Caco-2 (cell line): Measurements from ENCODE around the gene SKIC8. TPM values are rescaled to one million over a fixed set of nuclear protein-coding genes. Genes with fewer than 3 reads are reported as not detected.

Experiments
- BruUV-seq: library from RNA; stranded (reverse); fragments of 400-500 nt; replicated peaks from 2 replicates; lab custom pipeline; 2021; lab: Mats Ljungman, UMichigan
- CTCF ChIA-PET: fragments of 300-600 bp; sonication (Branson Sonifier 250); formaldehyde crosslinking; loops from one replicate; lab custom pipeline; 2022; ENCODE audit warnings: antibody characterized with exemption; lab: Charles Lee
- POLR2A ChIA-PET: fragments of 300-600 bp; sonication (Branson Sonifier 250); formaldehyde crosslinking; loops from one replicate; lab custom pipeline; 2022; ENCODE audit warnings: antibody characterized with exemption; lab: Charles Lee
- DNase-seq, 2 experiments: peaks; one replicate each; pipeline versions ENCODE4 v3.0.0 to v3.0.0-alpha.2; 2020 to 2022
- H3K27me3 ChIP-seq: replicated peaks from 2 replicates; pipeline ENCODE4 v1.6.0; 2011; ENCODE audit warnings: low read length; ENCODE audit not compliant: control insufficient read depth, insufficient read depth
- H3K36me3 ChIP-seq: 2 replicates; pipeline ENCODE4 v1.5.1; 2011; ENCODE audit warnings: low read length; ENCODE audit not compliant: control insufficient read depth, insufficient read depth
- H3K4me1 ChIP-seq: fragments of 250-450 bp; sonication (Bioruptor Pico); 2 replicates; pipeline ENCODE4 v1.5.1; 2020; ENCODE audit warnings: mild to moderate bottlenecking
- H3K4me3 ChIP-seq: 2 replicates; pipeline ENCODE4 v1.5.1; 2011; ENCODE audit warnings: low read depth, mild to moderate bottlenecking, control low read depth, low read length
- H3K9me3 ChIP-seq: fragments of 250-450 bp; sonication (Bioruptor Pico); 2 replicates; pipeline ENCODE4 v1.5.1; 2020; ENCODE audit warnings: mild to moderate bottlenecking, moderate library complexity
- H3K27ac Mint-ChIP-seq: one replicate; pipeline ENCODE4 v1.8.0; 2022; ENCODE audit warnings: mixed read lengths; ENCODE audit not compliant: unreplicated experiment
- H3K27me3 Mint-ChIP-seq: one replicate; pipeline ENCODE4 v1.8.0; 2022; ENCODE audit warnings: mixed read lengths; ENCODE audit not compliant: insufficient read depth, unreplicated experiment
- H3K36me3 Mint-ChIP-seq: one replicate; pipeline ENCODE4 v1.8.0; 2022; ENCODE audit warnings: mild to moderate bottlenecking, mixed read lengths; ENCODE audit not compliant: insufficient read depth, unreplicated experiment
- H3K4me1 Mint-ChIP-seq: one replicate; pipeline ENCODE4 v1.8.0; 2022; ENCODE audit warnings: low read depth, mixed read lengths; ENCODE audit not compliant: unreplicated experiment
- H3K4me3 Mint-ChIP-seq: one replicate; pipeline ENCODE4 v1.8.0; 2022; ENCODE audit warnings: mild to moderate bottlenecking, moderate library complexity, mixed read lengths; ENCODE audit not compliant: unreplicated experiment
- H3K9me3 Mint-ChIP-seq: one replicate; pipeline ENCODE4 v1.8.0; 2022; ENCODE audit warnings: mixed read lengths; ENCODE audit not compliant: unreplicated experiment
- CTCF ChIP-seq, 2 experiments: fragments of 200-600 bp in 1 of 2; IDR thresholded peaks; 1 replicate in 1 of 2; 2 replicates in 1 of 2; pipeline versions ENCODE4 v1.5.1 to v1.8.0; 2011 to 2022; ENCODE audit warnings: antibody characterized with exemption in 1 of 2, control low read depth in 1 of 2, inconsistent platforms in 1 of 2, low read depth in 1 of 2, low read length in 1 of 2, mild to moderate bottlenecking in 1 of 2, moderate library complexity in 1 of 2; ENCODE audit not compliant: insufficient read depth in 1 of 2, severe bottlenecking in 1 of 2, unreplicated experiment in 1 of 2
- intact Hi-C: fragments of 100-400 bp; cut with micrococcal nuclease; formaldehyde crosslinking; loops from one replicate; pipeline ENCODE4 v1.10.0; 2022; ENCODE audit not compliant: unreplicated experiment
- total RNA-seq: library from RNA; stranded (reverse); gene quantifications from 2 replicates; pipeline ENCODE4 v1.2.3, GENCODE V29; 2022

SKIC8 gene
- total RNA-seq, 1 experiment from 2014 or later, result 45.7 TPM

GRCh38 chr15:78317145-78317836, 17.9 kb upstream of the SKIC8 start:
- Mint-ChIP-seq H3K36me3 (no peaks in the 10 kb centered on the region), H3K27ac (no peak overlapping the region), H3K4me1 (no peaks in the 10 kb centered on the region), H3K4me3 (no peak overlapping the region), H3K27me3 (no peaks in the 10 kb centered on the region), H3K9me3 (no peaks in the 10 kb centered on the region)
- BruUV-seq, result no TSS peak
- no peaks in the 10 kb centered on the region for H3K27me3 ChIP-seq
- H3K4me3 ChIP-seq, result no peak overlapping the region
- H3K9me3 ChIP-seq, result no peaks in the 10 kb centered on the region
- intact Hi-C loops, result no loop called here
- DNase-seq, result peak in 1 of 2 experiments; percentile 52
- peak; percentile 31 to 59 for TF ChIP-seq CTCF (IDR thresholded peaks at IDR 0.05; ENCODE audit: insufficient read depth in 1 of 2, low read depth in 1 of 2, low read length in 1 of 2, severe bottlenecking in 1 of 2, unreplicated experiment in 1 of 2)
- H3K4me1 ChIP-seq, result no peaks in the 10 kb centered on the region
- POLR2A ChIA-PET, result interaction anchor here (0.6 kb wide), 1 partner anchor 18 kb away, joined by 8 read pairs; the partner anchor contains the start of gene SKIC8
- CTCF ChIA-PET, result interaction anchor here (1.1 kb wide), 1 partner anchor 49 kb away, joined by 3 read pairs; no protein-coding TSS in a partner anchor
- H3K36me3 ChIP-seq, result no peaks in the 10 kb centered on the region

GRCh38 chr15:78316283-78317083, 17.1 kb upstream of the SKIC8 start:
- POLR2A ChIA-PET, result interaction anchor here (0.6 kb wide), 1 partner anchor 17 kb away, joined by 8 read pairs; the partner anchor contains the start of gene SKIC8
- Histone ChIP-seq H3K27me3 (no peaks in the 10 kb centered on the region), H3K4me3 (no peak overlapping the region), H3K9me3 (no peaks in the 10 kb centered on the region), H3K36me3 (no peaks in the 10 kb centered on the region), H3K4me1 (no peaks in the 10 kb centered on the region)
- intact Hi-C loops, result no loop called here
- BruUV-seq, result no TSS peak
- no peaks in the 10 kb centered on the region for H3K4me1 Mint-ChIP-seq
- no peak overlapping the region for H3K27ac Mint-ChIP-seq
- DNase-seq, result no peak
- H3K36me3 Mint-ChIP-seq, result no peaks in the 10 kb centered on the region
- no peak overlapping the region for H3K4me3 Mint-ChIP-seq
- CTCF ChIA-PET, result interaction anchor here (0.6 to 0.9 kb wide), 3 partner anchors 80 to 106 kb away, joined by 3 read pairs; no protein-coding TSS in a partner anchor
- no peaks in the 10 kb centered on the region for H3K9me3 Mint-ChIP-seq
- H3K27me3 Mint-ChIP-seq, result no peaks in the 10 kb centered on the region
- no peak for TF ChIP-seq CTCF (IDR thresholded peaks at IDR 0.05; ENCODE audit: insufficient read depth in 1 of 2, low read depth in 1 of 2, low read length in 1 of 2, severe bottlenecking in 1 of 2, unreplicated experiment in 1 of 2)

GRCh38 chr15:78315686-78316282, 16.4 kb upstream of the SKIC8 start:
- Histone ChIP-seq H3K36me3 (no peaks in the 10 kb centered on the region), H3K4me1 (no peaks in the 10 kb centered on the region), H3K4me3 (no peak overlapping the region), H3K9me3 (no peaks in the 10 kb centered on the region), H3K27me3 (no peaks in the 10 kb centered on the region)
- peak; percentile 51 to 52 for DNase-seq
- H3K4me3 Mint-ChIP-seq, result no peak overlapping the region
- H3K36me3 Mint-ChIP-seq, result no peaks in the 10 kb centered on the region
- H3K9me3 Mint-ChIP-seq, result no peaks in the 10 kb centered on the region
- intact Hi-C loops, result no loop called here
- TF ChIP-seq CTCF (IDR thresholded peaks at IDR 0.05; ENCODE audit: insufficient read depth in 1 of 2, low read depth in 1 of 2, low read length in 1 of 2, severe bottlenecking in 1 of 2, unreplicated experiment in 1 of 2), result peak; percentile 22 to 64
- POLR2A ChIA-PET, result no interaction called here
- BruUV-seq, result no TSS peak
- no peaks in the 10 kb centered on the region for H3K27me3 Mint-ChIP-seq
- H3K27ac Mint-ChIP-seq, result no peak overlapping the region
- CTCF ChIA-PET, result interaction anchor here (0.6 to 0.9 kb wide), 5 partner anchors 81 to 188 kb away, joined by 3 read pairs; no protein-coding TSS in a partner anchor
- H3K4me1 Mint-ChIP-seq, result no peaks in the 10 kb centered on the region
